GM13977 (cell line): Measurements from ENCODE around the gene DEFB112.

Experiments used
- DNase-seq: peaks from one replicate; pipeline ENCODE4 v3.0.0; 2012; ENCODE audit warnings: low spot score
- in situ Hi-C: fragments of 300-500 bp; cut with MboI; formaldehyde crosslinking; loops from one replicate; pipeline ENCODE4 v1.12.0; 2022; ENCODE audit warnings: low sequenced_read_pairs, low pct_unique_long_range_greater_than_20kb, mixed read lengths, inconsistent platforms; ENCODE audit not compliant: unreplicated experiment
- TF ChIP-seq, protein P1 (sequence below): IDR thresholded peaks from 2 replicates; pipeline ENCODE4 v1.5.1; 2012; ENCODE audit warnings: mild to moderate bottlenecking, control low read depth; ENCODE audit not compliant: insufficient read depth; ENCODE audit errors: extremely low read depth, missing control alignments

The DEFB112 gene

DNA sequence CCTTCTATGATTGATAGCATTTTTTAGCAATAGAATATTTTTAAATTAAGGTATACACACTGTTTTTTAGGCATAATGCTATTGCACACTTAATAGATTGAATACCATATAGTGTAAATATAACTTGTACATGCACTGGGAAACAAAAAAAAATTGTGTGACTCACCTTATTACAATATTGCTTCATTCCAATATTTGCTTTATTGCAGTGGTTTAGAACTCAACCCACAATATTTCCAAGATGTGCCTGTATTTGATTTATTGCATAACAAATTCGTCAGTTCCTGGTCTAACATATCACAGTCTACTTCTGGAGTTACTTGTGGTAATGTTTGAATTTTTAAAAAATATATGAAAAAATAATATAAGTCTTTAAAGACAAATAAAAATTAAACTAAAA lies 41.9 kb upstream of the DEFB112 start:
- TF ChIP-seq, protein P1, sequence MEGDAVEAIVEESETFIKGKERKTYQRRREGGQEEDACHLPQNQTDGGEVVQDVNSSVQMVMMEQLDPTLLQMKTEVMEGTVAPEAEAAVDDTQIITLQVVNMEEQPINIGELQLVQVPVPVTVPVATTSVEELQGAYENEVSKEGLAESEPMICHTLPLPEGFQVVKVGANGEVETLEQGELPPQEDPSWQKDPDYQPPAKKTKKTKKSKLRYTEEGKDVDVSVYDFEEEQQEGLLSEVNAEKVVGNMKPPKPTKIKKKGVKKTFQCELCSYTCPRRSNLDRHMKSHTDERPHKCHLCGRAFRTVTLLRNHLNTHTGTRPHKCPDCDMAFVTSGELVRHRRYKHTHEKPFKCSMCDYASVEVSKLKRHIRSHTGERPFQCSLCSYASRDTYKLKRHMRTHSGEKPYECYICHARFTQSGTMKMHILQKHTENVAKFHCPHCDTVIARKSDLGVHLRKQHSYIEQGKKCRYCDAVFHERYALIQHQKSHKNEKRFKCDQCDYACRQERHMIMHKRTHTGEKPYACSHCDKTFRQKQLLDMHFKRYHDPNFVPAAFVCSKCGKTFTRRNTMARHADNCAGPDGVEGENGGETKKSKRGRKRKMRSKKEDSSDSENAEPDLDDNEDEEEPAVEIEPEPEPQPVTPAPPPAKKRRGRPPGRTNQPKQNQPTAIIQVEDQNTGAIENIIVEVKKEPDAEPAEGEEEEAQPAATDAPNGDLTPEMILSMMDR: no peak
- DNase-seq: no peak
- in situ Hi-C loops: no loop called here

DNA sequence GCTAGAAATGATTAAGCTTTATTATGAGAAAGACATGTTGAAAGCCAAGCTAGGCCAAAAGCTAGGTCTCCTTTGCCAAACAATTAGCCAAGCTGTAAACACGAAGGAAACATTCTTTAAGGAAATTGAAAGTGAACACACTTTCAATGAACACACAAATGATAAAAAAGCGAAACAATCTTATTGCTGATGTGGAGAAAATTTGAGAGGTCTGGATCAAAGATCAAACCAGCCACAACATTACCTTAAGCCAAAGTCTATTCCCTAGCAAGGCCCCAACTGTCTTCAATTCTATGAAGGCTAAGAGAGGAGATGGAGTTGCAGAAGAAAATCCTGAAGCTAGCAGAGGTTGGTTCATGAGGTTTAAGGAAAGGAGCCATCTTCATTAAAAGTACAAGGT lies 40.2 kb upstream of the DEFB112 start:
- TF ChIP-seq, protein P1: no peak
- DNase-seq: no peak
- in situ Hi-C loops: no loop called here

DNA sequence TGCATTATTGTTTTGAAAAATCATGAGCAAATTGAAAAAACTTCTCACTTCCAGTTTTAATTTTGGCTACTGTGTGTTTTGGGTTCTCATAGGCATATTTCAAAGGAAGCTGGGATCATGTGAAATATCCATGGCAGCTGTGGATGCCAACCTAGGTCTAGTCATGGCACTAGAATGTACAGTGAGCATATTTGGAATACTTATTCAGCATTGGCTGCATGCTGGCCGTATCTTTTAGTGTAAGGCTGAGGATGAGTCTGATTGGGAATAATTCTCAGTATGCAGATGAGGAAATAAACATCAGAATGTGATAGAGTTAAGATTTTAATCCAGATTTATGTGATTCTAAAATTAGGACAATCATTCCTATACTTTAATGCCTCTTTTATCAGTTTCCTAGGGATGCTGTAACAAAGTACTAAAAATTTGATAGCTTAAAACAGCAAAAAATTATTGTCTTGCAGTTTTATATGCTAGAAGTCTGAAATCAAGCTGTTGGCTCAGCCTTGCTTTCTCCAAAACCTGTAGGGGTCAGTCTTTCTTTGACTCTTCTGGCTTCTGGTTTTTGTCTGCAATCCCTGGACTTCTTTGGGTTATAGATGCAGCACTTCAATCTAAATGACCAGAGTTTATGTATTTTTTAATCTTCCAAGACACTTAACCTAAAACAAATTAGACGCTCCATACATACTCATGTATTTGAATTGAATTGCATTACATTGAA lies 37.7 kb upstream of the DEFB112 start:
- no peak for DNase-seq
- TF ChIP-seq, protein P1: no peak
- in situ Hi-C loops: no loop called here

DNA sequence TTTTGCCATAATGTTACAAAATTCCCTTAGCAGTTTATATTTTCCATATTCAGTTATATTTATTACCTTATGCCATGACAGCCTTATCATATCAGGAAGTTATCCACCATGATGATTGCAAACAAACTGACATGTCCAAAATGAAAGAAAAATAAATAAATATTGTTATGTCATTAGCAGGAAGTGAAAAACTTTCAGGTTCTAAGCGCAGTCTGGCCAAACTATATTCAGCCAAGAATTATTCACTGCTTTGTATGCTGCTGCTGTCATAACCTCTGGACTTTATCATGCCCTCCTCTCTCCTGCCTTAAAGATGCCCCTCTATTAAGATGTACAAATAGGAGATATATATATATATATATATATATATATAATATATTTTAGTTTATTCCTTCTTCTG lies 27.7 kb upstream of the DEFB112 start:
- TF ChIP-seq, protein P1: no peak
- in situ Hi-C loops: no loop called here
- DNase-seq: no peak

DNA sequence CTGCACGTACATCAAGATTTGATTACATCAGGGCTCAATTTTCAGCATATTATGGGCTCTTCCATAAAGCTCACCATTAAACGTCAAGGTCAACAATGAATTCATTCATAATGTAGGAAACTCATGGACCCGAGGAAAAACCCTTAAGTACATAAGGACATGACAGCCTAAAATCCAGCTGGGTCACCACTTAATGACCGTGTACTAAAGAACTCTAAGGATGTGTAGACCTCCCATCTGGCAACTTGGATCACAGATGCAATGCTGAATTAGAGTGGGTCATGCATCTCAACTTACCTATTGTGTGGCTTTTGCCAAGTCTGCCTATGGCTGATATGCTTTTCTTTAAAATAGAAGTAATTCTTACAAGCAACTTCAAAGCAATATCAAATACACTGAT lies 26.7 kb upstream of the DEFB112 start:
- in situ Hi-C loops: no loop called here
- TF ChIP-seq, protein P1: no peak
- no peak for DNase-seq

DNA sequence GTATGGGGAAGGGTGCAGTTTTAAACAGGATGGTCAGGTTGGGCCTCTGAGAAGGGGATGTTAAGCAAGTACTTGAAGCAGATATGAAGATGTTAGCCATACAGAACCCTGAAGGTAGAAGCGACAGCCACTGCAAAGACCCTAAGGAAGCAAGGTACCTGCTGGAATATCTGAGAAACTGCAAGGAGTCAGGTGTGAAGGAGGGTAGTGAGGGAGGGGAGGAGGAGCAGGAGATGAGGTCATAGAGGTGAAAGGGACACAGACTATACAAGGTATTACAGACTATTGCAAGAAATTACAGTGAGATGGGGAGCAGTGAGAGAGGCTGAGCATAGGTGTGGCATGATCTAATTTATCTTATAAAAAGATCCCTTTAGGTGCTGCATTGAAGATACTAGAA lies 22.2 kb upstream of the DEFB112 start:
- TF ChIP-seq, protein P1: no peak
- in situ Hi-C loops: no loop called here

DNA sequence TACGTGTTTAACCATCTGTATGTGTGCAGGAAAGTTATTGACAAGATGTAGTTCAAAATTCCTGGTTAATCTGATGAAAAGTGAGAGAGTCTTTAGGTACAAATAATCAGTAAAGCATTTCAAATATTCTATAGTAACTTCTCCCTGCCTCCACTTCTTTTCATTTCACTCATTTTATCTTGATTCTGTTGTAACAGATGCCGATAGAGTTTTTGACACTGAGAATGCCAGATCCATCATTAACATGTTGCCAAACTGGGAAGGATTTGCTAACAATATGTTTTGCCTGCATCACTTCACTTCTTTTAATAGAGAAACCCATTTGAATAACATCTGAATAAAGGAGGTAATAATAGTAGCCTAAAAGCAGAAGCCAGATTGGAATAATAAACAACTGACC lies 20.4 kb upstream of the DEFB112 start:
- no peak for DNase-seq
- TF ChIP-seq, protein P1: no peak
- in situ Hi-C loops: no loop called here

More for the DNA sequence above, 22.2 kb upstream of the DEFB112 start:
- no peak for DNase-seq
